ENCODE data around the gene SPRR1B.

- TF ChIP-seq REST (IDR thresholded peaks at IDR 0.05; ENCODE audit: borderline replicate concordance): no peak
- TF ChIP-seq REST (CRISPR knock-in tag; IDR thresholded peaks at IDR 0.05; ENCODE audit: low read depth): no peak
- TF ChIP-seq SOX6 (IDR thresholded peaks at IDR 0.05): no peak
- TF ChIP-seq ESRRB (CRISPR knock-in tag; IDR thresholded peaks at IDR 0.05; ENCODE audit: borderline replicate concordance): no peak
- TF ChIP-seq PATZ1 (CRISPR knock-in tag; IDR thresholded peaks at IDR 0.05; ENCODE audit: borderline replicate concordance): no peak
- no peak for TF ChIP-seq EP300 (IDR thresholded peaks at IDR 0.05; ENCODE audit: low read length)
Measured at GRCh38 chr1:152983234-152983633, 47.8 kb upstream of the SPRR1B start.
